HG03039 (cell line): ENCODE results near the gene ST3GAL6.

Experiments
- ATAC-seq: cut with Tn5 transposase; IDR thresholded peaks from one replicate; pipeline ENCODE4 v1.9.1; 2021; ENCODE audit warnings: mild to moderate bottlenecking, moderate library complexity; ENCODE audit not compliant: unreplicated experiment

The ST3GAL6 gene

GRCh38 chr3:98775459-98776139 is 12.5 kb downstream of the ST3GAL6 start:
- no peak for ATAC-seq

DNA sequence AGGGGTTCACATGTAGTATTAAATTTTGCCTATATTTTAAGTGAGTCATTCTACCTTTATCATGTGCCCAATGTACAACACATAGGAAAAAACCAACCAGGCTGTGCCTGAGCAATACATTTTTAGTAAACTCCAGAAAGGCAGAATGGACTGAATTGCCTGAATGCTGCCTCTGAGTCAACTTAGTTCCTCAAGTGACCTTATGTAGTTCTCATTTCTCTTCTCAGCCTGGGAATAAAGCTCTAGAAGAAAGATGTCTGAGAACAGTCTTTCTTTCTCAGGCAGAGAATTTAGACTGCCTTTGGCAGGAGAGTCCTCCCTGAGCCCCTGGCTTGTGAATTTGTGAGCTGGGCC is 13.0 kb downstream of the ST3GAL6 start:
- no peak for ATAC-seq

GRCh38 chr3:98777286-98777685 is 14.1 kb downstream of the ST3GAL6 start:
- ATAC-seq = no peak

DNA sequence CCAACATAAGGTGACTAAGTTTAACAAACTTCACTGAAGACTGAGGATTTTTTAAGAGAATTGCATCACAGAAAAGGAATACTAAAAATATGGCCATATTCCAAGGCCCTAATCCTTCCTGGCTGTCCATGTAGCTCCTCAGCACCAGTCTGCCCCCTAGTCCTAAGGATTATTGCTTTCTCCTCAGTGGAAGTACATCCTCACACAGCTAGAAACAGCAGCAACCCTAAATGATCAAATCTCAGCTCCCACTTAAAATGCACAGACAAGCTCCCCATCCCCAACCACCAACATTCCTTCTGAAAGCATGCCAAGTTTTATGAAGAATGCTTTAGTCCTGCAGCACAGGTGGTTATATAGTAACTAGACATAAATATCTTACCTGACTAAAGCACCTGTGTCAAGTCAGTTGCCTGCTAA is 14.7 kb downstream of the ST3GAL6 start:
- ATAC-seq = no peak

GRCh38 chr3:98778383-98778782 is 15.2 kb downstream of the ST3GAL6 start:
- ATAC-seq = no peak

DNA sequence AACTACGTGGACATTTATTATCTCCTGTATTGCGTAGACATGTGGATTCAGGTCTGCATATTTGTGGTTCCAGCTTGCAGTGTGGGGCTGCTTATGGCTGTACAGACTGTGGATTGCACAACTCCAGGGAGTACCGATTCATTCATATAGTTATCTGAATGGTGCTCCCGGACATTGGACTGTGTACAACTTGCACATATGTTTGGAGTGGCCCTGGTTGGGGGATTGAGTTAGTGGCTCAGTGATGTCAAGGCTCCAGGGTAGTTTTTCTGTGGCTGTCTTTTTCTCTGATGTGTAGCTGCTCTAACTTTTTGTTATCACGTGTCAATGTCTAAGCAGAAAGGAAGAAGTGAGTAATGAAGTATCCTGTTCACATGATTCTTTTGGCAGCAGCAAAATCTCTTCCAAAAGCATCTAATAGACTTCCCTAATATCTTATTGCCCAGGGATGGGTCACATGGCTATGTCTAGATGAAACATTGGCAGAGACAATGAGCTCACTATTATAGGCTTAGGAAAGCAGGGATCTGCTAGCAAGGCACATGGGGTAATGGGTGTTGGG is 15.8 kb downstream of the ST3GAL6 start:
- ATAC-seq = no peak

GRCh38 chr3:98779541-98780335 is 16.6 kb downstream of the ST3GAL6 start:
- ATAC-seq = no peak

GRCh38 chr3:98780343-98780742 is 17.2 kb downstream of the ST3GAL6 start:
- no peak for ATAC-seq

- ATAC-seq = no peak
These were observed 19.8 kb downstream of the ST3GAL6 start for GRCh38 chr3:98782824-98783500.

DNA sequence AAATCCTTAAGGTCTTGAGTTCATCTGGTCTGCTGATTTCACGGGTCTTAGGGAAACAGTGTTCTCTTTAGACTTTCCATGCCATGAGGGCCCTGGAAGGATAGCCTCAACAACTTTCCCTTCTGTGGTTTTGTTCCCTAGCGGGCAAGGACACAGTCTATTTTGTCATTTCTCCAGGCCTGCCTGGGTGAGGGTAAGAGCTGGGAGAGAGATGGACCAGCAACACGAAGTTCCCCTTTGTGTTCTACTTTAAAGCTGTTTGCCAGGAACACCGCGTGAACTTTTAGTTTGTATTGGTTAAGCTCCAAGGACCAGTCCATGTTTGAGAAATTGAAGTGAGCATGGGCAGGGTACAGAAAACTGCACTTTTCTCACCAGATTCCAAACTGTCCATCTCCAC is 20.9 kb downstream of the ST3GAL6 start:
- no peak for ATAC-seq

DNA sequence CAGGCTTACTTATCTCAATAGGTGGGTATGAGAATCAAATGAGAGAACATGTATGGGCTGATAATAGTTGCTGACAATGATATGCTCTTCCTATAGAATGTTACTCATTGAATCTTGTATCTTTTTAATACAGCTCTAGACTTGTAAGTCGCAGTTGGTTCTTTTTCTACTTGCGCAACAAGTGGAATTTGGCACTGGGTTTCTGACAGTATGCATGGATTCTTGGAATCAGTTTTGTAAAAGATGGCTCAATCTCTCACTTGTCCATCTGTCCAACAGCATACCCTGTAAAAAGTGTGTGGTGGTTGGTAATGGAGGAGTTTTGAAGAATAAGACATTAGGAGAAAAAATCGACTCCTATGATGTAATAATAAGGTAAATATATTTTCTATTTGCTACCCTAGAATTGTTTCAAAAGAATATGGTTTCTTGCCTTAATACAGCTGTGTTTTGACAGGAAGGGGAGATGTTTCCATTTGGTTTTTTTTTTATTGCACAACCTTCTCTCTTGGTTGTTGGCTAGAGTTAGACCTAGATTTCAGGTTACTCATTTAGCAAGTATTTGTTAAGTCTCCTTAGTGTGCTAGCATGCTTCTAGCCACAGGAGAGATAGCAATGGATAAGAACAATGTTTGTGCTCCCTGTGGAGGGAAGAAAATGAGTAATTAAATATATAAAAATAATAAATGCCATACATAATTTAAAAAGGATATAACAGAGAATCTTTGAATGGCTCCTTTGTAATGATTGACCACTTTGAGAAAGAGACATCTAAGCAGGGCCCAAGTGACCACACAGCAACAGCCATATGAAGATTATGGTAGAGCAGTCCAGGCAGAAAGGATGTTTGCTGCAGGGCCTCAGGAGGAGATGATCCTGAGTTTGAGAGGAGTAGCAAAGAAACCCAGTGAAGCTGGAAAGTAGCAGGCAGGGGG is 21.8 kb downstream of the ST3GAL6 start:
- ATAC-seq = no peak

- ATAC-seq = no peak
These were observed 23.3 kb downstream of the ST3GAL6 start for GRCh38 chr3:98786364-98787006.

- ATAC-seq = no peak
These were observed 24.0 kb downstream of the ST3GAL6 start for GRCh38 chr3:98787181-98787580.

- ATAC-seq = no peak
These were observed 25.5 kb downstream of the ST3GAL6 start for GRCh38 chr3:98788651-98789050.

- no peak for ATAC-seq
These were observed 28.5 kb downstream of the ST3GAL6 start for GRCh38 chr3:98791341-98792325.

DNA sequence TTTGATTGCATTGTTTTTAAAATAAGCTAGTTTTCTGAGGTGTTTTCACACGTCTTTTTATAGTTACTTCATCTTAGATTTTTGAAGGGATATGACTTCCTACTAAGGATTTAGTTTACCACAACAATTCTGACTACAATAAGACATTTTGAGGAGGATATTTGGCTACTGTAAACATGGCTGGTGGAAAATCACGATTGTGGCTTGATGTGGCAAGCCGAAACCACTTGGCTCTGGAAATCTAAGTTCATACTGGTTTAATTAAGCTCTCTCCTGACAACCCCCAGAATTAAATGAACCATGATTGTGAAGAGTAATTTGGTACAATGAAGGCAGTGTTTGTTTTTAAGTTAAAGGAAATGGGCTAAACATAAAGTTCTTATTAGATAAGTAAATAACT is 30.8 kb downstream of the ST3GAL6 start:
- no peak for ATAC-seq

GRCh38 chr3:98796334-98796733 is 33.2 kb downstream of the ST3GAL6 start:
- no peak for ATAC-seq

DNA sequence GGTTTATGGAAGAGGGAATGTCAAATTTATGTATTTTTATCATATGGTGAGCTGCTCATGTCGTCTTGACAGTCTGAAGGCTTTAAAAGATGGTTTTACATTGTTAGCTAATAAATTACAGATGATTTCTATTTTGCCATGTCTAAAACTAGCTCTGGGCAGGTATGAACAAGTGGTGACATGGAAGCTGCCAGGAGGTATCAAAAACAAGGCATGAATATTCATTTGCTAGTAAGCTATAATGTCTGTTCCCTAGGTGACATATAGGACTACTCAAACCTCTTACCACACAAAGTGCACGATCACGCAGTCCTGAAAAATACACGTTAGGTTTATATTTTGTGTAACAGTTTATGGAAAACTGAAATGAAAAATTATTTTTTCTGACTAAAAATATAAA is 34.8 kb downstream of the ST3GAL6 start:
- no peak for ATAC-seq

DNA sequence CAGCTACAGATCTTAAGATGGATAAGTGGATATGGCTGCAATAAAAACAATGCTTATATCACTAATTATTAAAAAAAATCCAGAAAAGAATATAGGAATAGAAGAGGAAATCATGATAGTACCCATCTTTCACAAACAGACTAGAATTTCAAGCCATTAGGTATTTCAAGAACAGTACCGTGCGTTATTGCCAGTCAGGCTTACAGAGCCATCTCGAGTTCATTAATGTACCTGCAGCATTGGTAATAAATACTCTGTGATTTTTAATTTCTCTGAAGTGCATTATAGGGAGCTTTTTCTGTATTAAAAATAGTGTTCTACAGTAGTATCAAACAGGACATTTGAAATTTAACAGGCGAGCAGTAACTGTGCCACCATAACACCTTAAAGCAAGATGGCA is 35.7 kb downstream of the ST3GAL6 start:
- ATAC-seq = no peak
